OCI-LY3 (cell line): Measurements from ENCODE around the gene PSPH.

Source experiments
- H2AFZ ChIP-seq: fragments of 200-600, 300-600 bp; shearing (Covaris generic); 2 replicates; pipeline ENCODE4 v1.6.0; 2014; ENCODE audit warnings: antibody characterized with exemption, low read depth, low read length
- H3K27ac ChIP-seq: fragments of 200-600, 300-600 bp; sonication (generic); 2 replicates; pipeline ENCODE4 v1.5.1; 2014; ENCODE audit warnings: mild to moderate bottlenecking, low read length, moderate library complexity, mixed read lengths
- H3K27me3 ChIP-seq: fragments of 200-600, 300-600 bp; sonication (generic); 2 replicates; pipeline ENCODE4 v1.6.1; 2014; ENCODE audit warnings: low read depth, low read length, mixed read lengths
- H3K36me3 ChIP-seq: fragments of 200-600, 300-600 bp; sonication (generic); replicated peaks from 2 replicates; pipeline ENCODE3; 2014; ENCODE audit warnings: low read depth, low read length, mixed read lengths
- H3K4me1 ChIP-seq: fragments of 300-600, 200-600 bp; sonication (generic); 2 replicates; pipeline ENCODE4 v1.6.1; 2014; ENCODE audit warnings: low read length, mixed read lengths
- H3K4me2 ChIP-seq: fragments of 200-600, 300-600 bp; sonication (generic); 2 replicates; pipeline ENCODE4 v1.6.1; 2014; ENCODE audit warnings: low read length, mixed read lengths
- H3K4me3 ChIP-seq: fragments of 300-600, 200-600 bp; sonication (generic); 2 replicates; pipeline ENCODE4 v1.5.1; 2014; ENCODE audit warnings: antibody characterized with exemption, mild to moderate bottlenecking, low read length, moderate library complexity
- H3K79me2 ChIP-seq: fragments of 300-600, 200-600 bp; shearing (Covaris generic); 2 replicates; pipeline ENCODE4 v1.6.1; 2014; ENCODE audit warnings: mild to moderate bottlenecking, low read length, mixed read lengths
- H3K9ac ChIP-seq: fragments of 300-600, 200-600 bp; shearing (Covaris generic); 2 replicates; pipeline ENCODE4 v1.6.0; 2014; ENCODE audit warnings: mild to moderate bottlenecking, low read length, moderate library complexity
- H3K9me3 ChIP-seq: fragments of 200-600, 300-600 bp; shearing (Covaris generic); 2 replicates; pipeline ENCODE4 v1.6.1; 2014; ENCODE audit warnings: low read length, mixed read lengths; ENCODE audit not compliant: insufficient read depth
- H4K20me1 ChIP-seq: fragments of 200-600, 300-600 bp; sonication (generic); 2 replicates; pipeline ENCODE4 v1.6.1; 2016; ENCODE audit warnings: low read length, mixed read lengths; ENCODE audit not compliant: insufficient read depth
- EZH2phosphoT487 ChIP-seq: fragments of 200-600 bp; shearing (Covaris generic); IDR thresholded peaks from 2 replicates; pipeline ENCODE4 v1.6.1; 2018; ENCODE audit warnings: antibody characterized with exemption, mixed run types, low read depth
- TF ChIP-seq, protein P1 (sequence below): fragments of 200-600, 300-600 bp; sonication (generic); IDR thresholded peaks from 2 replicates; pipeline ENCODE4 v1.5.1; 2014; ENCODE audit warnings: antibody characterized with exemption, low read length, low read depth

PSPH gene

DNA sequence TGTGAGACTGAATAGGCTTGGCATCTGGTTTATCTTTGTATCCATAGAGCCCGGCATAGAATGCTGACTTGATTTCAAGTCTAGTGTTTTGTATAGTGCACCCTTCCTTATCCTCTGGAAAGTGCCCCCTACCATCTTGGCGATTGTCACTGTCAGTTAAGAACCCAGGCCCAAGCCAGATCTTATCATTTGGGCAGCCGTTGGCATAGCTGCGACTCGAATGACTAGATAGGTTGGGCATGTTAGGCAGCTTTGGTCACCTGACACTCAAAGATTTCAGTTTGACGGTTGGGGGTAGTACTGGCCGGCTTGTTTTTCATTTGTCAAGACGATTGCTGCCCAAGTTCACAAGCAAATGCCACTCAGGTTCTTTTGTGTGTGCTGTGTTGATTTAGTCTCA lies 80.3 kb downstream of the PSPH start:
- Histone ChIP-seq H2AFZ (no peak overlapping the region), H3K36me3 (peaks cover 5% of the 10 kb centered on the region), H3K9ac (no peak overlapping the region), H3K27me3 (no peaks in the 10 kb centered on the region), H3K4me1 (no peaks in the 10 kb centered on the region), H3K9me3 (no peaks in the 10 kb centered on the region), H3K79me2 (peaks cover 65% of the 10 kb centered on the region), H3K27ac (no peak overlapping the region), H4K20me1 (peaks cover 16% of the 10 kb centered on the region), H3K4me2 (no peak overlapping the region), H3K4me3 (no peak overlapping the region)
- TF ChIP-seq, protein P1, sequence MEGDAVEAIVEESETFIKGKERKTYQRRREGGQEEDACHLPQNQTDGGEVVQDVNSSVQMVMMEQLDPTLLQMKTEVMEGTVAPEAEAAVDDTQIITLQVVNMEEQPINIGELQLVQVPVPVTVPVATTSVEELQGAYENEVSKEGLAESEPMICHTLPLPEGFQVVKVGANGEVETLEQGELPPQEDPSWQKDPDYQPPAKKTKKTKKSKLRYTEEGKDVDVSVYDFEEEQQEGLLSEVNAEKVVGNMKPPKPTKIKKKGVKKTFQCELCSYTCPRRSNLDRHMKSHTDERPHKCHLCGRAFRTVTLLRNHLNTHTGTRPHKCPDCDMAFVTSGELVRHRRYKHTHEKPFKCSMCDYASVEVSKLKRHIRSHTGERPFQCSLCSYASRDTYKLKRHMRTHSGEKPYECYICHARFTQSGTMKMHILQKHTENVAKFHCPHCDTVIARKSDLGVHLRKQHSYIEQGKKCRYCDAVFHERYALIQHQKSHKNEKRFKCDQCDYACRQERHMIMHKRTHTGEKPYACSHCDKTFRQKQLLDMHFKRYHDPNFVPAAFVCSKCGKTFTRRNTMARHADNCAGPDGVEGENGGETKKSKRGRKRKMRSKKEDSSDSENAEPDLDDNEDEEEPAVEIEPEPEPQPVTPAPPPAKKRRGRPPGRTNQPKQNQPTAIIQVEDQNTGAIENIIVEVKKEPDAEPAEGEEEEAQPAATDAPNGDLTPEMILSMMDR: no peak
- TF ChIP-seq EZH2phosphoT487: no peak

- TF ChIP-seq, protein P1: no peak
- no peak for TF ChIP-seq EZH2phosphoT487
- peaks cover 68% of the 10 kb centered on the region for H3K79me2 ChIP-seq
- no peak overlapping the region for H2AFZ ChIP-seq
- no peak overlapping the region for H3K27ac ChIP-seq
- peaks cover 5% of the 10 kb centered on the region for H3K36me3 ChIP-seq
- H4K20me1 ChIP-seq: peaks cover 14% of the 10 kb centered on the region
- no peak overlapping the region for H3K4me3 ChIP-seq
- H3K9me3 ChIP-seq: no peaks in the 10 kb centered on the region
- no peaks in the 10 kb centered on the region for H3K27me3 ChIP-seq
- H3K4me1 ChIP-seq: peaks cover 3% of the 10 kb centered on the region; the same call in 1 of the 2 replicates
- no peak overlapping the region for H3K9ac ChIP-seq
- no peak overlapping the region for H3K4me2 ChIP-seq
Measured at GRCh38 chr7:55970561-55970960, 80.7 kb downstream of the PSPH start.

GRCh38 chr7:55969391-55969790 lies 81.9 kb downstream of the PSPH start:
- H3K27ac ChIP-seq: no peak overlapping the region
- no peak overlapping the region for H3K4me2 ChIP-seq

DNA sequence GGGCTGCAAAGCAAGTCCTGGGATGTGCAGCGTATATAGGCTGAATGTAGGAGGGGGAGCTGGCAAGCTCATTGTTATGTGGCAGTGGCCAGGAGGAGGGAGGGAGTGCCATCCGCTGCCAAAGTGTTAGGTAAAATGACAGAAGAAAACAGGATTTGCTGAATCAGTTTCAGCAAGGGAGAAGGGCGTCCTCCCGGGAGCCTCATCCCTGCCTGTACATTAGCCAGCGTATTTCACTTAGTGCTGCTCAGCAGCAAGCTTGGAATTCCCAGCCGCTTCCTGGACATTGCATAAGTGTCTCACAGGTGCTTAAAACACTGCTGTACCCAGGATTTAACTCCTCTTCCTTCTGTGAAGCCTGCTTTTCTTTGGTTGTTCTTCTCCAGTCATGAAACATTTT lies 84.4 kb downstream of the PSPH start:
- Histone ChIP-seq H3K36me3 (peaks cover 5% of the 10 kb centered on the region), H3K27me3 (no peaks in the 10 kb centered on the region), H3K9ac (no peak overlapping the region), H3K79me2 (peaks cover 53% of the 10 kb centered on the region), H2AFZ (no peak overlapping the region), H3K27ac (no peak overlapping the region), H3K4me3 (no peak overlapping the region), H3K9me3 (no peaks in the 10 kb centered on the region), H3K4me1 (peaks cover 7% of the 10 kb centered on the region), H4K20me1 (peaks cover 8% of the 10 kb centered on the region), H3K4me2 (no peak overlapping the region)
- no peak for TF ChIP-seq EZH2phosphoT487
- TF ChIP-seq, protein P1: no peak

More at GRCh38 chr7:55969391-55969790, 81.9 kb downstream of the PSPH start:
- Histone ChIP-seq H4K20me1 (peaks cover 8% of the 10 kb centered on the region), H3K27me3 (no peaks in the 10 kb centered on the region), H2AFZ (no peak overlapping the region), H3K36me3 (peaks cover 5% of the 10 kb centered on the region), H3K79me2 (peaks cover 71% of the 10 kb centered on the region), H3K4me3 (no peak overlapping the region), H3K4me1 (peaks cover 3% of the 10 kb centered on the region; the same call in 1 of the 2 replicates), H3K9ac (no peak overlapping the region), H3K9me3 (no peaks in the 10 kb centered on the region)
- no peak for TF ChIP-seq EZH2phosphoT487
- TF ChIP-seq, protein P1: no peak
